Neural progenitor cell (in vitro differentiated cells): Measurements from ENCODE around the gene PCDHGB2.

Experiments used
- CTCF ChIP-seq: fragments of 200-600 bp; sonication (generic); IDR thresholded peaks from 2 replicates; pipeline ENCODE4 v1.5.1; 2017; ENCODE audit warnings: antibody characterized with exemption, mild to moderate bottlenecking
- EZH2 ChIP-seq: fragments of 200-600 bp; sonication (generic); IDR thresholded peaks from 2 replicates; pipeline ENCODE4 v1.6.1; 2017; ENCODE audit warnings: antibody characterized with exemption, mild to moderate bottlenecking, moderate library complexity
- EZH2phosphoT487 ChIP-seq: fragments of 200-600 bp; sonication (generic); IDR thresholded peaks from 2 replicates; pipeline ENCODE4 v1.6.1; 2017; ENCODE audit warnings: antibody characterized with exemption

DNA sequence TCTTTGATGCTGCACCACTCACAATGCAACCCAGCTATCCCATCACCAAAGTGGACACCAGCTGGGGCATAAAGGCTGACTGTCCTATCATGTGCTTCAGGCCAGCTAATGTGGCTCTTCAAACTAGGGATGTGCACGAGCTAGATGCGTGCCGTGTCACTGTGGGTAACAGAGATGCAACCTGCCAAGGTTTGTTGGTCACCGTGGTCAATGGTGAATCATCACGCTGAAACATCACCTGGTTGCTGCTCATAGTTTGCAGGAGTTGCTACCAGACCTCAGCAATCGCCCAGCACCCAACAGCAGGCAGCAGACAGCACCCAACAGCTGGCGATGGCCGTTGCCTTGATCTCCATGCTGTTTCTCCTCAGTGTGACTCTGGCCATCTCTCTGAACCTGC, 31.6 kb upstream of the PCDHGB2 start:
- no peak for TF ChIP-seq CTCF
- TF ChIP-seq EZH2phosphoT487, result no peak
- no peak for TF ChIP-seq EZH2
